PC-3 (cell line): ENCODE data around the gene ZBTB11. TPM values are rescaled to one million over a fixed set of nuclear protein-coding genes. Genes with fewer than 3 reads are reported as not detected.

ENCODE experiments used
- ATAC-seq: fragments of 200-7000 bp; cut with Tn5 transposase; 2 replicates; pipeline ENCODE4 v1.9.1; 2020; ENCODE audit warnings: mild to moderate bottlenecking, moderate library complexity
- BruUV-seq: library from RNA; stranded (reverse); fragments of 400-500 nt; replicated peaks from 2 replicates; lab custom pipeline; 2021; lab: Mats Ljungman, UMichigan
- CTCF ChIA-PET: fragments of 300-600 bp; sonication (Branson Sonifier 250); formaldehyde crosslinking; loops from one replicate; lab custom pipeline; 2022; ENCODE audit warnings: antibody characterized with exemption; lab: Charles Lee
- POLR2A ChIA-PET: fragments of 300-600 bp; sonication (Branson Sonifier 250); formaldehyde crosslinking; loops from one replicate; lab custom pipeline; 2022; ENCODE audit warnings: antibody characterized with exemption; ENCODE audit not compliant: unreplicated experiment; lab: Charles Lee
- DNase-seq: peaks from one replicate; pipeline ENCODE4 v3.0.0-alpha.2; 2015
- H2AFZ ChIP-seq: fragments of 300-600 bp; sonication (generic); 2 replicates; pipeline ENCODE4 v1.6.0; 2016; ENCODE audit warnings: antibody characterized with exemption, low read length
- H3F3A ChIP-seq: fragments of 300-600 bp; sonication (generic); one replicate; pipeline ENCODE4 v1.6.0; 2017; ENCODE audit warnings: antibody characterized with exemption, low read length, control low read depth, mild to moderate bottlenecking; ENCODE audit not compliant: unreplicated experiment
- H3K27ac ChIP-seq: fragments of 300-600 bp; sonication (generic); 2 replicates; pipeline ENCODE4 v1.5.1; 2016; ENCODE audit warnings: mild to moderate bottlenecking, low read length
- H3K27me3 ChIP-seq: fragments of 300-600 bp; sonication (generic); 2 replicates; pipeline ENCODE4 v1.6.1; 2016; ENCODE audit warnings: low read length, mixed read lengths
- H3K36me3 ChIP-seq: fragments of 300-600 bp; sonication (generic); 2 replicates; pipeline ENCODE4 v1.6.1; 2016; ENCODE audit warnings: low read depth, mixed run types, low read length, mixed read lengths
- H3K4me1 ChIP-seq: fragments of 300-600 bp; sonication (generic); 2 replicates; pipeline ENCODE4 v1.5.1; 2016; ENCODE audit warnings: low read length; ENCODE audit not compliant: insufficient read depth
- H3K4me2 ChIP-seq: fragments of 300-600 bp; sonication (generic); 2 replicates; pipeline ENCODE4 v1.6.0; 2016; ENCODE audit warnings: low read length
- H3K4me3 ChIP-seq: fragments of 300-600 bp; sonication (generic); 2 replicates; pipeline ENCODE4 v1.5.1; 2016; ENCODE audit warnings: mild to moderate bottlenecking, low read length, mixed read lengths
- H3K79me2 ChIP-seq: fragments of 300-600 bp; sonication (generic); 2 replicates; pipeline ENCODE4 v1.6.1; 2017; ENCODE audit warnings: low read length, mixed read lengths
- H3K9ac ChIP-seq: fragments of 300-600 bp; sonication (generic); 2 replicates; pipeline ENCODE4 v1.6.0; 2016; ENCODE audit warnings: mild to moderate bottlenecking, low read length
- H3K9me2 ChIP-seq: fragments of 300-600 bp; sonication (generic); replicated peaks from 2 replicates; pipeline ENCODE4 v1.6.1; 2016; ENCODE audit warnings: mixed run types, low read length, mixed read lengths
- H3K9me3 ChIP-seq: fragments of 300-600 bp; sonication (generic); 2 replicates; pipeline ENCODE4 v1.6.1; 2016; ENCODE audit warnings: low read length, mixed read lengths
- H4K20me1 ChIP-seq: fragments of 300-600 bp; sonication (generic); 2 replicates; pipeline ENCODE4 v1.6.1; 2016; ENCODE audit warnings: low read length, mixed read lengths
- CTCF ChIP-seq: fragments of 300-600 bp; sonication (generic); conservative IDR thresholded peaks from 2 replicates; pipeline ENCODE4 v1.5.1; 2017; ENCODE audit warnings: antibody characterized with exemption, low read depth, mild to moderate bottlenecking, low read length
- EZH2 ChIP-seq: fragments of 300-600 bp; sonication (generic); IDR thresholded peaks from one replicate; pipeline ENCODE4 v1.6.1; 2017; ENCODE audit warnings: antibody characterized with exemption, mild to moderate bottlenecking, low read length; ENCODE audit not compliant: unreplicated experiment
- EZH2phosphoT487 ChIP-seq: fragments of 300-600 bp; sonication (generic); IDR thresholded peaks from 2 replicates; pipeline ENCODE4 v1.6.1; 2018; ENCODE audit warnings: mild to moderate bottlenecking, antibody characterized with exemption, low read length, borderline replicate concordance
- intact Hi-C: fragments of 100-400 bp; cut with micrococcal nuclease; formaldehyde crosslinking; loops from 2 replicates; pipeline ENCODE4 v1.9.0; 2023
- total RNA-seq: library from RNA; depleted of rRNA; stranded (reverse); fragments of >200 nt; gene quantifications from 2 replicates; pipeline ENCODE4 v1.2.3, GENCODE V29; 2014

Gene ZBTB11
- total RNA-seq, 1 experiment from 2014 or later = 27.6 TPM

- Histone ChIP-seq H3K9me3 (no peaks in the 10 kb centered on the region), H3K4me2 (peak overlapping the region; percentile 1; the same call in 1 of the 2 replicates), H3K4me1 (peaks cover 26% of the 10 kb centered on the region), H3K4me3 (no peak overlapping the region), H3K36me3 (0 out of 2 replicates have a peak, but pooled peaks cover 4% of the 10 kb centered on the region), H3K27me3 (no peaks in the 10 kb centered on the region), H3F3A (no peaks in the 10 kb centered on the region), H3K79me2 (no peaks in the 10 kb centered on the region), H4K20me1 (no peaks in the 10 kb centered on the region), H3K27ac (peak overlapping the region; percentile 6), H3K9ac (no peak overlapping the region), H2AFZ (no peak overlapping the region), H3K9me2 (no peaks in the 10 kb centered on the region)
- ChIA-PET CTCF (no interaction called here), POLR2A (interaction anchor here (0.6 to 1.0 kb wide), 2 partner anchors 69 to 70 kb away, joined by 3 to 5 read pairs; partner anchors contain the start of gene PCNP)
- intact Hi-C loops = no loop called here
- TF ChIP-seq CTCF = no peak
- TF ChIP-seq EZH2phosphoT487 = no peak
- no peak for TF ChIP-seq EZH2
- BruUV-seq = no TSS peak
- peak; percentile 88 for DNase-seq
- peak; percentile 82 for ATAC-seq
These were observed 32.9 kb downstream of the ZBTB11 start for GRCh38 chr3:101643861-101644613.

- H3K4me2 ChIP-seq = no peak overlapping the region
- CTCF ChIA-PET = no interaction called here
- H3K36me3 ChIP-seq = no peaks in the 10 kb centered on the region
- POLR2A ChIA-PET = interaction anchor here (1.0 kb wide), 1 partner anchor 68 kb away, joined by 5 read pairs; no protein-coding TSS in a partner anchor
- no peaks in the 10 kb centered on the region for H3K9me3 ChIP-seq
- intact Hi-C loops = no loop called here
- 0 out of 2 replicates have a peak overlapping the region, but pooled peaks have one; percentile 2 for H3K27ac ChIP-seq
- DNase-seq (no peak), ATAC-seq (no peak)
- no peaks in the 10 kb centered on the region for H3K27me3 ChIP-seq
- no peaks in the 10 kb centered on the region for H3F3A ChIP-seq
- no peaks in the 10 kb centered on the region for H4K20me1 ChIP-seq
- BruUV-seq = no TSS peak
- no peak overlapping the region for H3K9ac ChIP-seq
- no peaks in the 10 kb centered on the region for H3K9me2 ChIP-seq
- peaks cover 26% of the 10 kb centered on the region for H3K4me1 ChIP-seq
- no peak for TF ChIP-seq CTCF
- TF ChIP-seq EZH2phosphoT487 = no peak
- no peak for TF ChIP-seq EZH2
- no peak overlapping the region for H2AFZ ChIP-seq
- no peak overlapping the region for H3K4me3 ChIP-seq
- no peaks in the 10 kb centered on the region for H3K79me2 ChIP-seq
These were observed 33.7 kb downstream of the ZBTB11 start for GRCh38 chr3:101643009-101643844.
